Fibroblast of villous mesenchyme (primary cell): ENCODE measurements around the gene CFAP46. TPM values are rescaled to one million over a fixed set of nuclear protein-coding genes. Genes with fewer than 3 reads are reported as not detected.
A peak's percentile ranks its signal among the peaks of the same experiment; 100 is the strongest.

Experiments used
- DNase-seq: peaks from one replicate; pipeline ENCODE4 v3.0.0-alpha.2; 2010; ENCODE audit warnings: low read depth
- H3K4me3 ChIP-seq: 2 replicates; pipeline ENCODE4 v1.5.1; 2011; ENCODE audit warnings: low read depth, mild to moderate bottlenecking, low read length
- CTCF ChIP-seq: IDR thresholded peaks from 2 replicates; pipeline ENCODE4 v1.5.1; 2012; ENCODE audit warnings: low read depth, mild to moderate bottlenecking, low read length; ENCODE audit not compliant: insufficient read depth
- total RNA-seq: library from RNA; depleted of rRNA; stranded (reverse); fragments of >200 nt; gene quantifications from 2 replicates; pipeline ENCODE4 v1.2.3, GENCODE V29; 2012

Gene CFAP46
- total RNA-seq, 1 donor: under 0.01 TPM

GRCh38 chr10:132984008-132984295, 41.6 kb upstream of the CFAP46 start:
- TF ChIP-seq CTCF: no peak
- DNase-seq: no peak
- H3K4me3 ChIP-seq: no peak overlapping the region

- DNase-seq: no peak
- H3K4me3 ChIP-seq: no peak overlapping the region
- no peak for TF ChIP-seq CTCF
Measured at GRCh38 chr10:132983252-132984007, 41.1 kb upstream of the CFAP46 start.

- no peak for TF ChIP-seq CTCF
- peak; percentile 6 for DNase-seq
- no peak overlapping the region for H3K4me3 ChIP-seq
Measured at GRCh38 chr10:132982301-132982989, 40.1 kb upstream of the CFAP46 start.

- DNase-seq: no peak
- no peak for TF ChIP-seq CTCF
- H3K4me3 ChIP-seq: no peak overlapping the region
Measured at GRCh38 chr10:132981746-132982145, 39.4 kb upstream of the CFAP46 start.

- TF ChIP-seq CTCF: no peak
Measured at GRCh38 chr10:132981173-132981555, 38.8 kb upstream of the CFAP46 start.

GRCh38 chr10:132980426-132981172, 38.2 kb upstream of the CFAP46 start:
- TF ChIP-seq CTCF: no peak
- no peak overlapping the region for H3K4me3 ChIP-seq
- no peak for DNase-seq

More at GRCh38 chr10:132981173-132981555, 38.8 kb upstream of the CFAP46 start:
- H3K4me3 ChIP-seq: no peak overlapping the region
- no peak for DNase-seq
